SK-N-SH (cell line): ENCODE results near the gene TNFAIP2. TPM values are rescaled to one million over a fixed set of nuclear protein-coding genes. Genes with fewer than 3 reads are reported as not detected.

Experiments used
- CTCF ChIA-PET: fragments of 300-600, 350-600 bp; formaldehyde crosslinking; extraction: SDS; loops from one replicate; lab custom pipeline; 2021; lab: Yijun Ruan, JAX
- POLR2A ChIA-PET: fragments of 350-600 bp; sonication (Branson Sonifier 250); formaldehyde crosslinking; extraction: SDS; loops from one replicate; lab custom pipeline; 2020; ENCODE audit warnings: antibody characterized with exemption, inconsistent platforms; lab: Yijun Ruan, JAX
- DNase-seq: peaks from one replicate; pipeline ENCODE4 v3.0.0; 2012
- H2AFZ ChIP-seq: fragments of 200-600 bp; sonication (generic); 2 replicates; pipeline ENCODE4 v1.8.1; 2016; ENCODE audit warnings: antibody characterized with exemption, mild to moderate bottlenecking, low read depth
- H3F3A ChIP-seq: fragments of 200-600 bp; sonication (generic); replicated peaks from 2 replicates; pipeline ENCODE3; 2016; ENCODE audit warnings: antibody characterized with exemption, mild to moderate bottlenecking; ENCODE audit not compliant: insufficient read depth
- H3K27ac ChIP-seq, 2 experiments: fragments of 200-500 bp in 1 of 2; fragments of 200-600 bp in 1 of 2; sonication (Bioruptor generic) in 1 of 2; sonication (generic), shearing (Covaris generic) in 1 of 2; 2 replicates each; pipeline versions ENCODE4 v1.5.1 to v1.6.1; 2014 to 2016; ENCODE audit warnings: low read depth in 2 of 2, inconsistent platforms in 1 of 2, low read length in 1 of 2, mild to moderate bottlenecking in 1 of 2, mixed read lengths in 1 of 2
- H3K27me3 ChIP-seq: fragments of 200-600 bp; sonication (generic), shearing (Covaris generic); 2 replicates; pipeline ENCODE4 v1.6.1; 2016; ENCODE audit warnings: mixed run types; ENCODE audit not compliant: insufficient read depth
- H3K36me3 ChIP-seq, 2 experiments: fragments of 200-500 bp in 1 of 2; fragments of 200-600 bp in 1 of 2; sonication (Bioruptor generic) in 1 of 2; sonication (generic) in 1 of 2; replicated peaks in 1 of 2; 2 replicates each; pipeline versions ENCODE3 to v1.5.1; 2014 to 2016; ENCODE audit warnings: low read length in 1 of 2, mild to moderate bottlenecking in 1 of 2; ENCODE audit not compliant: insufficient read depth in 2 of 2, control insufficient read depth in 1 of 2
- H3K4me1 ChIP-seq, 2 experiments: fragments of 200-500 bp in 1 of 2; fragments of 200-600 bp in 1 of 2; sonication (Bioruptor generic) in 1 of 2; sonication (generic), shearing (Covaris generic) in 1 of 2; 2 replicates each; pipeline versions ENCODE4 v1.5.1 to v1.6.1; 2014 to 2016; ENCODE audit warnings: low read depth in 1 of 2, low read length in 1 of 2, mixed run types in 1 of 2; ENCODE audit not compliant: insufficient read depth in 2 of 2, control insufficient read depth in 1 of 2
- H3K4me2 ChIP-seq: fragments of 200-600 bp; sonication (generic), shearing (Covaris generic); 2 replicates; pipeline ENCODE4 v1.6.1; 2017; ENCODE audit warnings: mixed run types
- H3K4me3 ChIP-seq, 2 experiments: fragments of 200-500 bp in 1 of 2; fragments of 200-600 bp in 1 of 2; sonication (Bioruptor generic) in 1 of 2; sonication (generic), shearing (Covaris generic) in 1 of 2; 2 replicates each; pipeline versions ENCODE4 v1.5.1 to v1.8.1; 2014 to 2016; ENCODE audit warnings: low read depth in 2 of 2, inconsistent platforms in 1 of 2, low read length in 1 of 2, mild to moderate bottlenecking in 1 of 2, mixed read lengths in 1 of 2, moderate library complexity in 1 of 2
- H3K79me2 ChIP-seq: fragments of 200-600 bp; sonication (generic); 2 replicates; pipeline ENCODE4 v1.8.1; 2017; ENCODE audit warnings: mild to moderate bottlenecking; ENCODE audit not compliant: insufficient read depth
- H3K9ac ChIP-seq: fragments of 200-600 bp; sonication (generic); 2 replicates; pipeline ENCODE4 v1.6.1; 2017; ENCODE audit warnings: mixed run types
- H3K9me2 ChIP-seq: fragments of 200-600 bp; sonication (generic); 2 replicates; pipeline ENCODE4 v1.6.1; 2017; ENCODE audit warnings: mixed run types
- H3K9me3 ChIP-seq: fragments of 200-600 bp; sonication (generic); 2 replicates; pipeline ENCODE4 v1.6.1; 2017; ENCODE audit warnings: mixed run types, mild to moderate bottlenecking, moderate library complexity
- H4K20me1 ChIP-seq: fragments of 200-600 bp; sonication (generic); 2 replicates; pipeline ENCODE4 v1.6.1; 2017; ENCODE audit warnings: mild to moderate bottlenecking, mixed run types; ENCODE audit not compliant: insufficient read depth
- FOXJ3 ChIP-seq: sonication (generic); formaldehyde crosslinking; IDR thresholded peaks from 2 replicates; pipeline ENCODE4 v1.5.1; 2020; ENCODE audit warnings: mild to moderate bottlenecking, missing genetic modification reagents
- JUND ChIP-seq: IDR thresholded peaks from 2 replicates; pipeline ENCODE4 v1.4.0; 2012
- MEF2A ChIP-seq: IDR thresholded peaks from 2 replicates; pipeline ENCODE4 v1.4.0; 2012; ENCODE audit warnings: low read depth, borderline replicate concordance
- POLR2AphosphoS5 ChIP-seq: IDR thresholded peaks from 2 replicates; pipeline ENCODE4 v1.6.1; 2012; ENCODE audit warnings: low read depth, low read length
- RAD21 ChIP-seq: IDR thresholded peaks from 2 replicates; pipeline ENCODE4 v1.6.1; 2012; ENCODE audit warnings: mild to moderate bottlenecking, low read length
- RCOR1 ChIP-seq: fragments of 150-350 bp; IDR thresholded peaks from 2 replicates; pipeline ENCODE4 v1.6.1; 2017; ENCODE audit warnings: antibody characterized with exemption, low read length
- RXRA ChIP-seq: IDR thresholded peaks from 2 replicates; pipeline ENCODE4 v1.4.0; 2012; ENCODE audit warnings: low read depth, mild to moderate bottlenecking, borderline replicate concordance
- YY1 ChIP-seq: IDR thresholded peaks from 2 replicates; pipeline ENCODE4 v1.4.0; 2012; ENCODE audit warnings: low read depth, mild to moderate bottlenecking
- WGBS: methylation state at CpG from one replicate; pipeline ENCODE4 v1.1.6; 2017; ENCODE audit warnings: low lambda C conversion rate; 5-methylcytosine and 5-hydroxymethylcytosine counted together
- polyA plus RNA-seq, 3 experiments: library from polyadenylated mRNA; depleted of rRNA; stranded (reverse); fragments of >200 nt; gene quantifications; 2 replicates each; pipeline ENCODE4 v1.2.3, GENCODE V29; 2012
- TF ChIP-seq, protein P1 (sequence below): fragments of 150-350 bp; IDR thresholded peaks from 2 replicates; pipeline ENCODE4 v1.6.1; 2016; ENCODE audit warnings: mild to moderate bottlenecking, low read depth, low read length
- TF ChIP-seq, protein P2 (sequence below): IDR thresholded peaks from 2 replicates; pipeline ENCODE4 v1.6.1; 2012; ENCODE audit warnings: mild to moderate bottlenecking, low read depth, low read length, moderate library complexity
- TF ChIP-seq, protein P3 (sequence below): IDR thresholded peaks from 2 replicates; pipeline ENCODE4; 2012
- TF ChIP-seq, protein P4 (sequence below): fragments of 200-600 bp; sonication (generic); IDR thresholded peaks from 2 replicates; pipeline ENCODE4 v1.6.1; 2017; ENCODE audit warnings: antibody characterized with exemption, mild to moderate bottlenecking, moderate library complexity

TNFAIP2 gene
- polyA plus RNA-seq, 1 of the 3 experiments (the other 2 are of a cell fraction) = 16.0 TPM

DNA sequence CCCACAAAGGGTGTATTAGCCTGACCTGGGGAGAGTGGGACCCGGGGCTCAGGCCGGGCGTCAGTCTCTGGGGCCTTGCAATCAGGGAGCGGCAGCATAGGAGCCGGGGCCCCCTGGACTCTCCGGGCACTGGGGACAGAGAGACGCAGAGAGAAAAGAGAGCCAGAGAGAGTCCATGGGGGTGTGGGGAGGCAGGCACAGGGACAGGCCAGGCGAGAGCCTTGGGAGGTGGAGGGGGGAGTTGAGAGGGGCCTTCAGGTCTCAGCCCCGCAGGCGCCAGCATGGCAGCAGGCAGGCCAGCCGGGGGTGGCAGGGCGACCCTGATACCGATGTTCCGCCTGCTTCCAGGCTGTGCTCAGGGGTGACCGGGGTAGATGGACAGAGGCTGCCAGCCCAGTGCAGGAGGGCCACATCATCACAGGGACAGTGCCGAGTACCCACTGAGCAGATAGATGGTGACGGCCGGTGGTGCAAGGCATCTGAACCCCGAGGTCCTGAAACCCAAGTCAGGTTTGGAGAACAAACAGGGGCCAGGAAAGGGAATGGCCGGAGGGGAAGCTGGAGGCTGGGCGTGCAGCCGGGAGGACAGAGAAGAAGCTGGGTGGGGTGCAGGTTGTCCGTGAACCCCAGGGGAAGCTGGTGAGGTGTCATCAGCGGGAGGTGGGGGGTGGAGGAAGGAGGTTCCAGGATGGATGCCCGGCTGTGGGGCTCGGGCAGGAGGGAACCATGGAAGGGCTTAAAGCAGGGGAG is 25.8 kb upstream of the TNFAIP2 start:
- Histone ChIP-seq H3K4me2 (no peak overlapping the region), H3K27me3 (peaks cover 2% of the 10 kb centered on the region), H3K4me3 (no peak overlapping the region), H3K9me3 (no peaks in the 10 kb centered on the region), H3K9ac (no peak overlapping the region), H3K27ac (no peak overlapping the region), H3K9me2 (no peaks in the 10 kb centered on the region), H3K79me2 (no peaks in the 10 kb centered on the region), H3K36me3 (no peaks in the 10 kb centered on the region), H2AFZ (no peak overlapping the region), H3F3A (peaks cover 4% of the 10 kb centered on the region)
- ChIA-PET CTCF (interaction anchor here (0.8 to 3.6 kb wide), 5 partner anchors 8 to 403 kb away, joined by 3 to 46 read pairs (median 7); no protein-coding TSS in a partner anchor), POLR2A (no interaction called here)
- DNase-seq = no peak
- no peak for TF ChIP-seq YY1
- no peak for TF ChIP-seq RCOR1
- TF ChIP-seq, protein P1, sequence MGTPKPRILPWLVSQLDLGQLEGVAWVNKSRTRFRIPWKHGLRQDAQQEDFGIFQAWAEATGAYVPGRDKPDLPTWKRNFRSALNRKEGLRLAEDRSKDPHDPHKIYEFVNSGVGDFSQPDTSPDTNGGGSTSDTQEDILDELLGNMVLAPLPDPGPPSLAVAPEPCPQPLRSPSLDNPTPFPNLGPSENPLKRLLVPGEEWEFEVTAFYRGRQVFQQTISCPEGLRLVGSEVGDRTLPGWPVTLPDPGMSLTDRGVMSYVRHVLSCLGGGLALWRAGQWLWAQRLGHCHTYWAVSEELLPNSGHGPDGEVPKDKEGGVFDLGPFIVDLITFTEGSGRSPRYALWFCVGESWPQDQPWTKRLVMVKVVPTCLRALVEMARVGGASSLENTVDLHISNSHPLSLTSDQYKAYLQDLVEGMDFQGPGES = no peak
- TF ChIP-seq, protein P2, sequence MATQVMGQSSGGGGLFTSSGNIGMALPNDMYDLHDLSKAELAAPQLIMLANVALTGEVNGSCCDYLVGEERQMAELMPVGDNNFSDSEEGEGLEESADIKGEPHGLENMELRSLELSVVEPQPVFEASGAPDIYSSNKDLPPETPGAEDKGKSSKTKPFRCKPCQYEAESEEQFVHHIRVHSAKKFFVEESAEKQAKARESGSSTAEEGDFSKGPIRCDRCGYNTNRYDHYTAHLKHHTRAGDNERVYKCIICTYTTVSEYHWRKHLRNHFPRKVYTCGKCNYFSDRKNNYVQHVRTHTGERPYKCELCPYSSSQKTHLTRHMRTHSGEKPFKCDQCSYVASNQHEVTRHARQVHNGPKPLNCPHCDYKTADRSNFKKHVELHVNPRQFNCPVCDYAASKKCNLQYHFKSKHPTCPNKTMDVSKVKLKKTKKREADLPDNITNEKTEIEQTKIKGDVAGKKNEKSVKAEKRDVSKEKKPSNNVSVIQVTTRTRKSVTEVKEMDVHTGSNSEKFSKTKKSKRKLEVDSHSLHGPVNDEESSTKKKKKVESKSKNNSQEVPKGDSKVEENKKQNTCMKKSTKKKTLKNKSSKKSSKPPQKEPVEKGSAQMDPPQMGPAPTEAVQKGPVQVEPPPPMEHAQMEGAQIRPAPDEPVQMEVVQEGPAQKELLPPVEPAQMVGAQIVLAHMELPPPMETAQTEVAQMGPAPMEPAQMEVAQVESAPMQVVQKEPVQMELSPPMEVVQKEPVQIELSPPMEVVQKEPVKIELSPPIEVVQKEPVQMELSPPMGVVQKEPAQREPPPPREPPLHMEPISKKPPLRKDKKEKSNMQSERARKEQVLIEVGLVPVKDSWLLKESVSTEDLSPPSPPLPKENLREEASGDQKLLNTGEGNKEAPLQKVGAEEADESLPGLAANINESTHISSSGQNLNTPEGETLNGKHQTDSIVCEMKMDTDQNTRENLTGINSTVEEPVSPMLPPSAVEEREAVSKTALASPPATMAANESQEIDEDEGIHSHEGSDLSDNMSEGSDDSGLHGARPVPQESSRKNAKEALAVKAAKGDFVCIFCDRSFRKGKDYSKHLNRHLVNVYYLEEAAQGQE = no peak
- TF ChIP-seq RAD21 = no peak
- TF ChIP-seq, protein P3, sequence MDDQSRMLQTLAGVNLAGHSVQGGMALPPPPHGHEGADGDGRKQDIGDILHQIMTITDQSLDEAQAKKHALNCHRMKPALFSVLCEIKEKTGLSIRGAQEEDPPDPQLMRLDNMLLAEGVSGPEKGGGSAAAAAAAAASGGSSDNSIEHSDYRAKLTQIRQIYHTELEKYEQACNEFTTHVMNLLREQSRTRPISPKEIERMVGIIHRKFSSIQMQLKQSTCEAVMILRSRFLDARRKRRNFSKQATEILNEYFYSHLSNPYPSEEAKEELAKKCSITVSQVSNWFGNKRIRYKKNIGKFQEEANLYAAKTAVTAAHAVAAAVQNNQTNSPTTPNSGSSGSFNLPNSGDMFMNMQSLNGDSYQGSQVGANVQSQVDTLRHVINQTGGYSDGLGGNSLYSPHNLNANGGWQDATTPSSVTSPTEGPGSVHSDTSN = no peak
- no peak for TF ChIP-seq JUND
- TF ChIP-seq POLR2AphosphoS5 = no peak
- TF ChIP-seq FOXJ3 (CRISPR knock-in tag) = no peak
- no peak for TF ChIP-seq MEF2A
- TF ChIP-seq, protein P4, sequence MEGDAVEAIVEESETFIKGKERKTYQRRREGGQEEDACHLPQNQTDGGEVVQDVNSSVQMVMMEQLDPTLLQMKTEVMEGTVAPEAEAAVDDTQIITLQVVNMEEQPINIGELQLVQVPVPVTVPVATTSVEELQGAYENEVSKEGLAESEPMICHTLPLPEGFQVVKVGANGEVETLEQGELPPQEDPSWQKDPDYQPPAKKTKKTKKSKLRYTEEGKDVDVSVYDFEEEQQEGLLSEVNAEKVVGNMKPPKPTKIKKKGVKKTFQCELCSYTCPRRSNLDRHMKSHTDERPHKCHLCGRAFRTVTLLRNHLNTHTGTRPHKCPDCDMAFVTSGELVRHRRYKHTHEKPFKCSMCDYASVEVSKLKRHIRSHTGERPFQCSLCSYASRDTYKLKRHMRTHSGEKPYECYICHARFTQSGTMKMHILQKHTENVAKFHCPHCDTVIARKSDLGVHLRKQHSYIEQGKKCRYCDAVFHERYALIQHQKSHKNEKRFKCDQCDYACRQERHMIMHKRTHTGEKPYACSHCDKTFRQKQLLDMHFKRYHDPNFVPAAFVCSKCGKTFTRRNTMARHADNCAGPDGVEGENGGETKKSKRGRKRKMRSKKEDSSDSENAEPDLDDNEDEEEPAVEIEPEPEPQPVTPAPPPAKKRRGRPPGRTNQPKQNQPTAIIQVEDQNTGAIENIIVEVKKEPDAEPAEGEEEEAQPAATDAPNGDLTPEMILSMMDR = no peak
- TF ChIP-seq RXRA = no peak
- TF ChIP-seq, all 33 proteins: peak for 0
- H4K20me1 ChIP-seq = no peaks in the 10 kb centered on the region
- no peaks in the 10 kb centered on the region for H3K4me1 ChIP-seq
- 79% methylated on average over 22 of the region's 26 CpGs for WGBS
